GM20431 (cell line): ENCODE data around the gene FREY1.

Experiments used
- in situ Hi-C: fragments of 300-500 bp; cut with MseI, MboI; formaldehyde crosslinking; loops from one replicate; pipeline ENCODE4 v1.15.0; 2020; ENCODE audit warnings: low sequenced_read_pairs; ENCODE audit not compliant: unreplicated experiment

FREY1 gene

GRCh38 chr11:45929486-45930030 lies 22.5 kb upstream of the FREY1 start:
- in situ Hi-C loops = no loop called here

GRCh38 chr11:45928535-45929215 lies 21.6 kb upstream of the FREY1 start:
- in situ Hi-C loops = no loop called here

GRCh38 chr11:45927684-45928413 lies 20.8 kb upstream of the FREY1 start:
- in situ Hi-C loops = no loop called here

- in situ Hi-C loops = no loop called here
These were observed 20.2 kb upstream of the FREY1 start for GRCh38 chr11:45927332-45927683.

GRCh38 chr11:45926536-45927331 lies 19.7 kb upstream of the FREY1 start:
- in situ Hi-C loops = no loop called here

GRCh38 chr11:45926001-45926401 lies 18.9 kb upstream of the FREY1 start:
- in situ Hi-C loops = no loop called here

- in situ Hi-C loops = no loop called here
These were observed 18.5 kb upstream of the FREY1 start for GRCh38 chr11:45925550-45925949.

GRCh38 chr11:45924927-45925326 lies 17.9 kb upstream of the FREY1 start:
- in situ Hi-C loops = no loop called here

- in situ Hi-C loops = no loop called here
These were observed 17.2 kb upstream of the FREY1 start for GRCh38 chr11:45924036-45924915.

GRCh38 chr11:45922425-45923082 lies 15.5 kb upstream of the FREY1 start, which contains the start of gene LARGE2:
Gene LARGE2, plus strand, starts transcription at chr11:45922656. Its CDS starts 227 bp downstream, at chr11:45922883.
- in situ Hi-C loops = no loop called here

- in situ Hi-C loops = no loop called here
These were observed 14.7 kb upstream of the FREY1 start for GRCh38 chr11:45921561-45922424.

- in situ Hi-C loops = no loop called here
These were observed 13.7 kb upstream of the FREY1 start for GRCh38 chr11:45920531-45921477.

GRCh38 chr11:45919806-45920530 lies 12.9 kb upstream of the FREY1 start:
- in situ Hi-C loops = no loop called here

GRCh38 chr11:45918962-45919675 lies 12.0 kb upstream of the FREY1 start:
- in situ Hi-C loops = no loop called here

- in situ Hi-C loops = no loop called here
These were observed 11.4 kb upstream of the FREY1 start for GRCh38 chr11:45918331-45918941.
